Activated CD8-positive, alpha-beta memory T cell treated with anti-CD3 and anti-CD28 coated beads, Interleukin-2, amount 50 U/mL, for 4 hours (primary cell): ENCODE results near the gene GID4.

Experiments used
- DNase-seq: peaks from one replicate; pipeline ENCODE4 v3.0.0-alpha.2; 2020

Gene GID4

DNA sequence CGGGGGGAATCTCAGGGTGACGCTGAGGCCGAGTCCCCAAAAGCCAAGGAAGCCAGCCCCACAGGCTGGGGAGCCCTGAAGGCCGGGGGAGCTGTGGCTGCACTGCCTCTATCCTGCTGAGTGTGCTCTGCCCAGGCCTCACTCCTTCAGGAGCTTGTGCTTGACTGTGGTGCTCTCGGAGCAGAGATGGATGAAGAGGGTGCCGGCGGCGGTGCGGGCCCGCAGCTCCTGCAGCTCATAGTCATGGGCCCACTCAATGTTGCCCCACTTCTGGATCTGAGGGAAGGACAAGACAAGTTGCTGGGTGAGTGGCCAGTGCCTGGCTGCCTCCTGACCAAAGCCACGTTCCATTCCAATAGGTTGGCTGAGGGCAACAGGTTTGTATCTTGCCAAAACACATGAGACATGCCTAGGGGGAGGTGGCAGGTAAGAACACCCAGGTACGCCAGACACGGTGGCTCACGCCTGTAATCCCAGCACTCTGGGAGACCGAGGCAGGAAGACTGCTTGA is 20.7 kb upstream of the GID4 start:
- no peak for DNase-seq

GRCh38 chr17:18019838-18020154 is 19.4 kb upstream of the GID4 start:
- DNase-seq, result no peak

GRCh38 chr17:18020971-18021370 is 18.2 kb upstream of the GID4 start:
- no peak for DNase-seq

GRCh38 chr17:18021372-18021771 is 17.8 kb upstream of the GID4 start:
- DNase-seq, result no peak

DNA sequence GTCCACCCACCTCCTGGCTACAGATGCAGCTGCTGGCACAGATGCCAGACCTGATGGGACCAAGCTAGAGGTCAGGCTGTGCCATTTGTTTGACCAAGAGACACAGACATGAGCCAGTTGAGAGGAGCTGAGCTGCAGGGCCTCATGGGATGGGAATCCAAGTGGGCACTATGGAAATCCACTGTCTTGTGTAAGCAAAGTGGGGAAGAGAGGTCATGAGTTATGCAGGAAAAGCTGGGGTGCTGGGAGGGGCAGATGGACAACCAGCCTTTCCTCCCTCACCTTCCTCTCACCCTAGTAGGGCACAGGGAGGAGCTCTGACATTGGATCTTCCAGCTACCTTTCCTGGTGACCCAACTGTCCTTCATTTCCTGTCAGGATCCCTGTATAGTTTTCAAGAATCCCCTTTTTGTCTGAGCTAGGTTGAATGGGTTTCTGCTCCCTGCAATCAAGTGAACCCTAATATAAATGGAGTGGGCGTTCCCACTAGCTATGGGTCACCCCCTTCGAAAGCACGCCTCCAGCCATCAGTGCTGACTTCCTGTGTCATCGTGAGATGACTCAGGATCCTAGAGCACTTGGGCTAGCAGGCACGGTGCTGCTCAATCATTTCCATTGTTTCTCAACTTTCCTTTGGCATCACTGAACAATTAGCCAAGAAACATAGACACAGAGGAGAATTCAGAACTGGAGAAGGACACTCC is 13.8 kb upstream of the GID4 start:
- peak; percentile 26 for DNase-seq

DNA sequence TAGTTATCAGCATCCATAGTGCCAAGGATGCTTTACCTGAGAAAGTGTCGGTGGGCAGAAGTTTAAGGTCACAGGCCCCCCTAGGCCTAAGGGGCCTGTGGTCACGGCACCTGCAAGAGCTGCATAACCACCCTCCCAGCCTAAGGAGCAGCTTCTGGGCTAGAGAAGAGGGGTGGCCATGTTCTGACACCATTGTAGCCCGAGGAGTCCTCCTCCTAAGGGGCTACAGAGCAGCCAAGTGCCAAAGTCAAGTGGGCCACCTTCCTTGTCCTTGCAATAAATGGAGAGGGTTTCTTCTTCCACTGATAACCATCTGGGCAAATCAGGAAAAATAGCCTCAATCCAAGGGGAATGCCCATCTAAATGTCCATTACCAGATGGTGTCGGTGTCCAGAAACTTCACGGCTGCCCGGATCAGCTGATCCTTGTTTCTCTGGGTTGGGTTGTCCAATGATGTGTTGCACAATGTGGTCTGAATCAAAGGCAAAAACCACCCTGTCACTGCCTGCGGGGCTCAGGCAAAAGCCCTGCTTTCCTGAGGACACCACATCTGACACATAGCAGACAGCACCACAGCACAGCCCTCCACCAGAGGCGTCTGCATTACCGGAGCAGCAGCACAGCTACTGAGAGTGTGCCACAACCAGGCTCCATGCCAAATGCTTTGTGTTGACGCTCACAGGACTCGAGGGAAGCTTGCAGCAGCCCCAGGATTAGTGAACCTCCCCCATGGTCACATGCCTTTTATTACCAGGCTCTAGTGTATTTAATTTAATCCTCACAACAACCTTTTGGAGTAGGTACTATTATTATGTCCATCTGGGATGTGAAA is 13.0 kb upstream of the GID4 start:
- DNase-seq, result peak; percentile 35

- no peak for DNase-seq
Observed at GRCh38 chr17:18027280-18027679, 11.9 kb upstream of the GID4 start.

GRCh38 chr17:18028114-18028951 is 10.9 kb upstream of the GID4 start:
- DNase-seq, result no peak

DNA sequence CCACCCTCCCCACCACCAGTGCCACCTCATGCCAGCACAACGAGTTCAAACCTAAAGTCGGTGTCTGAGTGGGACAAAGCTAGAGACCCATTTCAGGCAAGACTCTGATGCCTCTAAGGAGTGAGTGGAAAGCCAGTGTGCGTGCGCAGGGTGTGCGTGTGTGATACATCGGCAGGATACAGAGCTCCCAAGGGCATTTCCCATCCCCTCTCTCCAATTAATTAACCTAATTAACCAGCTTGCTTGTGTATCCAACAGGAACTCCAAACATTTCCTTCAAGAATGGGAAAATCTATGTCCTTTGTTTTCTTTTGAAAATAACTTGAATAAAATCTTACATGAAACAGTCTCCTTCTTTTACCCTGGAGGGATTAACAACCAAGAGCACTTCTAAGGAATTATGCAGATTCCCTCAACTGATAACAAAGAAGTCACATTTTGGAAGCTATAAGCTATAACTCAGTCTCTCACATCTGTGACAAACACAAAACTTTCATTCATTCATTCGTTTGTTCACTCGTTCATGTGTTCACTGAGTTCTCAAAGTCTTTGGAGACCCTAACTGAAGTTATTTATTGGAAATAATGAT is 10.2 kb upstream of the GID4 start:
- no peak for DNase-seq

- no peak for DNase-seq
Observed at GRCh38 chr17:18031955-18032354, 7.3 kb upstream of the GID4 start.

DNA sequence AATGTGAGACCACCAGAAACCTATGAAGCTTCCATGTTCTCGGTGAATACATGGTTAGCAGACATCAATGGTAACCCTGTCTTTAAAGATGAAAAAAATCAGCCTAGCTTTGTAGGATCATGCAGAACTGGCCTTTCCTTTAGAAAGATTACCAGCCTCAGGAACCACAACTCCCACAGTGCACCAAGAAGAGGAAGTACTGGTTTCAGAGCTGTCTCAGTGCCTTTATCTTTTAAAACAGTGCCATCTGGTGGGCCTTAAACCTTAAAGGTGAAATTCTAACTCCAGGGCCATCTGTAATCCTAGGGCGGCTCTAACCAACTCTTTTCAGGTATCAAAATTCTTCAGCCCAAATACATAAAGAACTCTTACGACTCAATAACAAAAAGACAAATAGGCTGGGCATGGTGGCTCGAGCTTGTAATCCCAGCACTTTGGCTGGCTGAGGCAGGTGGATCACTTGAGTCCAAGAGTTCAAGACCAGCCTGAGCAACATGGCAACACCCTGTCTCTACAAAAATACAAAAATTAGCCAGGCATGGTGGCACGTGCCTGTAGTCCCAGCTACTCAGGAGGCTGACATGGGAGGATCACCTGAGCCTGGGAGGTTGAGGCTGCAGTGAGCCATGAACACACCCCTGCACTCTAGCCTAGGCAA is 5.6 kb upstream of the GID4 start:
- peak; percentile 28 for DNase-seq

DNA sequence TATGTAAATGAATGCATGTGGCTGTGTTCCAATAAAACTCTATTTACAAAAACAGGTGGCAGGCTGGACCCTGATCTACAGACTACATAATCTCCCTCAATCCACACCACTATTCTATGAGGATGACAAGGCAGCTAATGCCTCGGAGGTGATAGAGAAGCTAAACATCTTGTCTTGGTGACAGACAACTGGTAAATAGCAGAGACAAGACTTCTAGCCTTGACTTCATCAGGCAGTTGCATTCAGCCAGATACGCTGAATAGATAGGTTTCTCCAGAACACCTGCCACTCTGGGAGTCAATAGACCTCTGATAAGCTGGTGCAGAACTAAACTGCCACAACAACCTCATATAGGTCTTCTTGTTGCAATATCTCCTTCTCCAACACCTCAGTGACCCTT is 3.5 kb upstream of the GID4 start:
- DNase-seq, result no peak

DNA sequence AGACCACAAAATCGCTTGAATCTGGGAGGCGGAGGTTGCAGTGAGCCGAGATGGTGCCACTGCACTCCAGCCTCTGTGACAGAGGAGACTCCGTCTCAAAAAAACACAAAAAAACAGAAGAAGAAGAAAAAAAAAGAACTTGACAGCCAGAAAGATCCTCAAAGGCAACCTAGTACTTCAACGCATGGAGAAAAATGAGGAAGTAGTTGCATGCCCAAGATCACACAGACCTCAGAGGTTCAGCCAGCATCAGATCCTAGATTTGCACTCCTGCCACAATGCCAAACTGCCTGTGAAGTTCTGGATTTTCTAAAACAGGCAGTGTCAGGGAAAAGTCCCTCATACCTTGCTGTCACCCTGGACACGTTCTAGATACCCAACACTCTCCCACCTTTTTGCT is 1.7 kb upstream of the GID4 start:
- no peak for DNase-seq

- DNase-seq, result no peak
Observed at GRCh38 chr17:18038149-18038850, 908 bp upstream of the GID4 start.

GRCh38 chr17:18039535-18040260 is 490 bp downstream of the GID4 start:
- DNase-seq, result no peak

GRCh38 chr17:18040261-18040858 is 1.2 kb downstream of the GID4 start:
- DNase-seq, result no peak

DNA sequence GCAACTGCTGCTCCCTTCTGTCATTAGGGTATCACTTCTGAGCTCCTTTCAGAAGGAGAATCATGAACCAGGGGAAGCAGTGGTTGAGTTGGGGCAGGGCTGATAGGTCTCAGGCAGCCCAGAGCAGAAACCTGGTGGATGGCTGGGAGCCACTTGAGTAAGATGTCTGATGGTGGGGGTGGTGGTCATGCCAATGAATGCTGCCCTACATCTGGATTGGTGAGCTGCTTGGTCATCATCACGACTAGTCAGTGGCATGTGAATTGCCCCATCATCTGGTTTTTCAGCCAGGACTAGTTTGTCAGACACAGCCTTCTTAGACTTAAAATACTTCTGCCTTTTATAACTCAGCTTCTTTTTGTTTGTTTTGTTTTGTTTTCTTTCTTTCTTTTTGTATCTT is 2.6 kb downstream of the GID4 start:
- DNase-seq, result no peak

- no peak for DNase-seq
Observed at GRCh38 chr17:18042983-18043382, 3.8 kb downstream of the GID4 start.

DNA sequence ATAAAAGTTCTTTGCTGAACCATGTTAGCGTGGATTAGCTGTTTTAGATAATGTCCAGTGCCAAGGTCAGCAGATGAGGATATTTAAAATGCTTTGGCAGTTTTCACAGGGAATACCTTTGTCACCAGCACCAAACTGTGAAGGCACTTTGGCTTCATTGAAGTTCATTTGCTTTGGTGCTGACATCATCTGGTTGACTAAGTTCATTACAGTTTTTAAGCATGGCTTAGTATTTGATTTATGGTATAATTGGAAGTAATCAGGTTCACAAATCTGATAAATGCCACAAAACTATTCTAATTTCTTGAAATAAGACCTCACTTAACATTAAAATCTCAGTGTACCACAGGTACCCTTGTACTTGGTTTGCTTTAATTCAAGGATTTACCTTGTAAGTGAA is 4.3 kb downstream of the GID4 start:
- DNase-seq, result no peak

GRCh38 chr17:18044609-18045008 is 5.4 kb downstream of the GID4 start:
- no peak for DNase-seq
